ENCODE measurements around the gene MRPL4. TPM values are rescaled to one million over a fixed set of nuclear protein-coding genes. Genes with fewer than 3 reads are reported as not detected.
A peak's percentile ranks its signal among the peaks of the same experiment; 100 is the strongest.

MRPL4 gene
- total and polyA plus RNA-seq, 2 of the 13 experiments (the other 11 are each of a cell fraction or from before 2014, with no cell fraction given) = 40.6 to 42.5 TPM

- intact Hi-C loops (cut with micrococcal nuclease; ENCODE audit: unreplicated experiment) (no loop called here), in situ Hi-C loops (cut with HindIII; ENCODE audit: extremely low pct_ligation_motif_present, low pct_unique_long_range_greater_than_20kb) (no loop called here)
- no peak overlapping the region for H2AFZ ChIP-seq (ENCODE audit: low read length)
- H3K27me3 ChIP-seq (ENCODE audit: control insufficient read depth in 1 of 2, insufficient read depth in 2 of 2, low read length in 2 of 2) = no peaks in the 10 kb centered on the region
- H3K9ac ChIP-seq (ENCODE audit: insufficient read depth, low read depth, low read length) = no peak overlapping the region
- H3K79me2 ChIP-seq (ENCODE audit: insufficient read depth, low read length) = no peaks in the 10 kb centered on the region
- ChIA-PET CTCF (ENCODE audit: low intra/inter-chr PET ratio, low total read pairs) (no interaction called here), POLR2A (no interaction called here)
- H4K20me1 ChIP-seq (ENCODE audit: insufficient read depth, low read length) = no peaks in the 10 kb centered on the region
- H3K4me1 ChIP-seq (ENCODE audit: insufficient read depth, low read length) = peaks cover 30% of the 10 kb centered on the region
- no peak overlapping the region for H3K4me2 ChIP-seq (ENCODE audit: low read depth, low read length)
- no peaks in the 10 kb centered on the region for H3K36me3 ChIP-seq (replicated peaks in 1 of 2; ENCODE audit: control insufficient read depth in 1 of 2, insufficient read depth in 2 of 2, low read length in 2 of 2)
- peak; percentile 57 for ATAC-seq
- no peaks in the 10 kb centered on the region for H3K9me3 ChIP-seq (ENCODE audit: low read length)
- peak; percentile 33 for TF ChIP-seq STAG1 (CRISPR knock-in tag; IDR thresholded peaks at IDR 0.05)
- peak; percentile 55 for TF ChIP-seq CTCF (CRISPR knock-in tag; IDR thresholded peaks at IDR 0.05)
- TF ChIP-seq ZNF446 (CRISPR knock-in tag; IDR thresholded peaks at IDR 0.05) = no peak
- 42% methylated on average over 7 of the region's 9 CpGs for WGBS (ENCODE audit: low lambda C conversion rate)
- no peak for DNase-seq (ENCODE audit: low spot score)
- no TSS peak for BruUV-seq (replicated peaks)
- no peak for FAIRE-seq
- no peak overlapping the region for H3K27ac ChIP-seq (ENCODE audit: extremely low read length, insufficient read depth, low read length)
- H3K4me3 ChIP-seq (replicated peaks in 1 of 3; ENCODE audit: insufficient read depth in 1 of 3, low read depth in 2 of 3, low read length in 3 of 3) = no peak overlapping the region
Observed at GRCh38 chr19:10217085-10217484, 34.9 kb upstream of the MRPL4 start.

DNA sequence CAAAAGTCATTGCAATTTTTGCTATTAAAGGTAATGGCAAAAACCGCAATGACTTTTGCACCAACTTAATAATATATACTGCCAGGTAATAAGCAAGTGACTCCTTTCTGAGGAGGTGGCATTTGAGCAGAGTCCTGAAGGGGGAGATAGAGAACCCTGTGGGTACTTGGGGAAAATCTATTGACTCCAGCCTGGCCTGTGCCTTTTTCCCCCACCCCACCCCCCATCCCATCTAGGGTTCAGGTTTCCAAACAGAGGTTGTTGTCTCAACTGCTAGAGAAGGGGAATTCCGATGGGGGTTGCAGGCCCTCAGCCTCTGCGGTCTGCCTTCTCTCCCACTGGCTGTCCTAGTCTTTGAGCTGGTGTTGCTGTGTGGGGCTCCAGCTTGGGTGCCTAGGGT, 32.3 kb upstream of the MRPL4 start:
- H3K79me2 ChIP-seq (ENCODE audit: insufficient read depth, low read length) = no peaks in the 10 kb centered on the region
- DNase-seq (ENCODE audit: low spot score) = peak; percentile 79
- no peak overlapping the region for H3K4me3 ChIP-seq (replicated peaks in 1 of 3; ENCODE audit: insufficient read depth in 1 of 3, low read depth in 2 of 3, low read length in 3 of 3)
- under 1% methylated on average over 3 of the region's 3 CpGs for WGBS (ENCODE audit: low lambda C conversion rate)
- ATAC-seq = peak; percentile 74
- H3K27ac ChIP-seq (ENCODE audit: extremely low read length, insufficient read depth, low read length) = no peak overlapping the region
- no peak overlapping the region for H2AFZ ChIP-seq (ENCODE audit: low read length)
- H3K4me2 ChIP-seq (ENCODE audit: low read depth, low read length) = peak overlapping the region; percentile 25
- no TSS peak for BruUV-seq (replicated peaks)
- intact Hi-C loops (cut with micrococcal nuclease; ENCODE audit: unreplicated experiment) = no loop called here
- FAIRE-seq = peak; percentile 57
- CTCF ChIA-PET (ENCODE audit: low intra/inter-chr PET ratio, low total read pairs) = interaction anchor here (0.7 kb wide), 1 partner anchor 32 kb away, joined by 4 read pairs; the partner anchor contains the start of gene MRPL4
- no peak overlapping the region for H3K9ac ChIP-seq (ENCODE audit: insufficient read depth, low read depth, low read length)
- POLR2A ChIA-PET = interaction anchor here (1.3 kb wide), 1 partner anchor 30 kb away, joined by 4 read pairs; no protein-coding TSS in a partner anchor
- no peaks in the 10 kb centered on the region for H4K20me1 ChIP-seq (ENCODE audit: insufficient read depth, low read length)
- peaks cover 30% of the 10 kb centered on the region for H3K4me1 ChIP-seq (ENCODE audit: insufficient read depth, low read length)
- in situ Hi-C loops (cut with HindIII; ENCODE audit: extremely low pct_ligation_motif_present, low pct_unique_long_range_greater_than_20kb) = no loop called here
- no peaks in the 10 kb centered on the region for H3K27me3 ChIP-seq (ENCODE audit: control insufficient read depth in 1 of 2, insufficient read depth in 2 of 2, low read length in 2 of 2)
- H3K36me3 ChIP-seq (replicated peaks in 1 of 2; ENCODE audit: control insufficient read depth in 1 of 2, insufficient read depth in 2 of 2, low read length in 2 of 2) = no peaks in the 10 kb centered on the region
- H3K9me3 ChIP-seq (ENCODE audit: low read length) = no peaks in the 10 kb centered on the region
- peak; percentile 37; the same call in 1 of the 2 replicates for TF ChIP-seq ZFX (CRISPR knock-in tag; IDR thresholded peaks at IDR 0.05; ENCODE audit: low read depth)
- TF ChIP-seq NFIB (CRISPR knock-in tag; IDR thresholded peaks at IDR 0.05; ENCODE audit: borderline replicate concordance) = no peak
- no peak for TF ChIP-seq MTF1 (CRISPR knock-in tag; IDR thresholded peaks at IDR 0.05)
- TF ChIP-seq HNF4A (CRISPR knock-in tag; IDR thresholded peaks at IDR 0.05) = no peak
- TF ChIP-seq NFYC (CRISPR knock-in tag; IDR thresholded peaks at IDR 0.05) = no peak
- peak; percentile 45 for TF ChIP-seq RAD21 (CRISPR knock-in tag; IDR thresholded peaks at IDR 0.05)
- TF ChIP-seq ZNF230 (CRISPR knock-in tag; IDR thresholded peaks at IDR 0.05) = no peak
- no peak for TF ChIP-seq NFE2L2 (IDR thresholded peaks at IDR 0.05; ENCODE audit: low read length)
- TF ChIP-seq KAT7 (CRISPR knock-in tag; IDR thresholded peaks at IDR 0.05; ENCODE audit: borderline replicate concordance) = no peak
- TF ChIP-seq STAG1 (CRISPR knock-in tag; IDR thresholded peaks at IDR 0.05) = 0 out of 2 replicates have a peak, but pooled peaks have one; percentile 20
- TF ChIP-seq SP1 (IDR thresholded peaks at IDR 0.05) = no peak
- no peak for TF ChIP-seq SP1 (CRISPR knock-in tag; IDR thresholded peaks at IDR 0.05)
- TF ChIP-seq, protein P1, sequence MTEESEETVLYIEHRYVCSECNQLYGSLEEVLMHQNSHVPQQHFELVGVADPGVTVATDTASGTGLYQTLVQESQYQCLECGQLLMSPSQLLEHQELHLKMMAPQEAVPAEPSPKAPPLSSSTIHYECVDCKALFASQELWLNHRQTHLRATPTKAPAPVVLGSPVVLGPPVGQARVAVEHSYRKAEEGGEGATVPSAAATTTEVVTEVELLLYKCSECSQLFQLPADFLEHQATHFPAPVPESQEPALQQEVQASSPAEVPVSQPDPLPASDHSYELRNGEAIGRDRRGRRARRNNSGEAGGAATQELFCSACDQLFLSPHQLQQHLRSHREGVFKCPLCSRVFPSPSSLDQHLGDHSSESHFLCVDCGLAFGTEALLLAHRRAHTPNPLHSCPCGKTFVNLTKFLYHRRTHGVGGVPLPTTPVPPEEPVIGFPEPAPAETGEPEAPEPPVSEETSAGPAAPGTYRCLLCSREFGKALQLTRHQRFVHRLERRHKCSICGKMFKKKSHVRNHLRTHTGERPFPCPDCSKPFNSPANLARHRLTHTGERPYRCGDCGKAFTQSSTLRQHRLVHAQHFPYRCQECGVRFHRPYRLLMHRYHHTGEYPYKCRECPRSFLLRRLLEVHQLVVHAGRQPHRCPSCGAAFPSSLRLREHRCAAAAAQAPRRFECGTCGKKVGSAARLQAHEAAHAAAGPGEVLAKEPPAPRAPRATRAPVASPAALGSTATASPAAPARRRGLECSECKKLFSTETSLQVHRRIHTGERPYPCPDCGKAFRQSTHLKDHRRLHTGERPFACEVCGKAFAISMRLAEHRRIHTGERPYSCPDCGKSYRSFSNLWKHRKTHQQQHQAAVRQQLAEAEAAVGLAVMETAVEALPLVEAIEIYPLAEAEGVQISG (CRISPR knock-in tag; IDR thresholded peaks at IDR 0.05) = 0 out of 2 replicates have a peak, but pooled peaks have one; percentile 15

Measured in HepG2 (cell line).